Colonic mucosa (tissue), 4 donors: ENCODE data around the gene LARGE1. TPM values are rescaled to one million over a fixed set of nuclear protein-coding genes. Genes with fewer than 3 reads are reported as not detected.

ENCODE experiments used
- DNase-seq: peaks from one replicate; pipeline ENCODE4 v3.0.0-alpha.2; 2020
- H3K27ac ChIP-seq: fragments of 200-600 bp; one replicate; pipeline ENCODE4 v1.8.0; 2021
- H3K27me3 ChIP-seq: fragments of 200-600 bp; one replicate; pipeline ENCODE4 v1.8.0; 2021
- H3K36me3 ChIP-seq: fragments of 200-600 bp; one replicate; pipeline ENCODE4 v1.8.0; 2021
- H3K4me1 ChIP-seq: fragments of 200-600 bp; one replicate; pipeline ENCODE4 v1.8.0; 2021; ENCODE audit warnings: mild to moderate bottlenecking
- H3K4me3 ChIP-seq: fragments of 200-600 bp; one replicate; pipeline ENCODE4 v1.8.0; 2021
- H3K9ac ChIP-seq, 2 donors: one replicate each; pipeline ENCODE4 v1.7.0; 2013; ENCODE audit warnings: control low read depth in 2 of 2, low read depth in 2 of 2, low read length in 2 of 2
- H3K9me3 ChIP-seq: fragments of 200-600 bp; one replicate; pipeline ENCODE4 v1.8.0; 2021
- CTCF ChIP-seq: fragments of 200-600 bp; IDR thresholded peaks from one replicate; pipeline ENCODE4 v1.8.0; 2022; ENCODE audit warnings: antibody characterized with exemption, mild to moderate bottlenecking
- intact Hi-C: fragments of 100-400 bp; cut with DNase I; formaldehyde crosslinking; loops from one replicate; pipeline ENCODE4 v1.14.1; 2022
- total RNA-seq, 2 donors: library from RNA; stranded (reverse); fragmentation: NEBNext Ultra II Directional in 1 of 2; extraction: Animal tissue kit (Norgen Biotek cat#: 25700) in 1 of 2; gene quantifications; one replicate each; pipeline ENCODE4 v1.2.1, GENCODE V29; 2021
- donor health status: healthy.
- donor health status: DM: no; HTN: no; CAD: no.
- donor health status: DM: no; HTN: no; CAD: no.

LARGE1 gene
- total RNA-seq, 2 donors from 2014 or later: 45.2 to 46.5 TPM

GRCh38 chr22:33421859-33422258 lies 498.4 kb downstream of the LARGE1 start:
- no peak for DNase-seq
- Histone ChIP-seq H3K4me1 (no peaks in the 10 kb centered on the region), H3K4me3 (no peak overlapping the region), H3K9ac (no peak overlapping the region), H3K27ac (no peak overlapping the region), H3K36me3 (no peaks in the 10 kb centered on the region), H3K9me3 (no peaks in the 10 kb centered on the region), H3K27me3 (no peaks in the 10 kb centered on the region)
- intact Hi-C loops: no loop called here
- no peak for TF ChIP-seq CTCF

GRCh38 chr22:33418484-33418883 lies 501.8 kb downstream of the LARGE1 start:
- no peak for TF ChIP-seq CTCF
- intact Hi-C loops: no loop called here
- H3K4me1 ChIP-seq: no peaks in the 10 kb centered on the region

DNA sequence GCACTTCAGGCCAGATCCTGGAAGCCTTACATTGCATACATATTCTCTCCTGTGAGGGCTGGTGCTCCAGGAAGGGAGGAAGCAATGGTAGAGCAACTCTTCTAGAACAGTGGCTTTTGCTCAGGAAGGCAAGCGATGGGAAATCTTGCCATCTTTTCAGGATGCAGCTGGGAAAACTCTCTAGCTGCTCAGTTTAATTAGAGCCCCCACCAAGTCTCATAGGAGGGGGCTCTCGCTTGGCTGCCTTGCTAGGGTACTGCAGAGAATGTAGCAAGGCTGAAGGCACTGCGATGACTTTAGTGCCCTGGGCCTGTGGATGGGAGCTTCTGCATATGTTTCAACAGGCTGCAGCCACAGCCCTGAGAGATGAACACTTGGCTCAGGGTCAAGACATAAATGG lies 504.9 kb downstream of the LARGE1 start:
- no peak for TF ChIP-seq CTCF
- no peak overlapping the region for H3K9ac ChIP-seq
- intact Hi-C loops: no loop called here
- H3K9me3 ChIP-seq: no peaks in the 10 kb centered on the region
- H3K4me3 ChIP-seq: no peak overlapping the region
- H3K4me1 ChIP-seq: no peaks in the 10 kb centered on the region
- H3K27ac ChIP-seq: no peak overlapping the region
- no peaks in the 10 kb centered on the region for H3K36me3 ChIP-seq
- no peaks in the 10 kb centered on the region for H3K27me3 ChIP-seq
- DNase-seq: no peak

More at GRCh38 chr22:33418484-33418883, 501.8 kb downstream of the LARGE1 start:
- no peaks in the 10 kb centered on the region for H3K9me3 ChIP-seq
- H3K36me3 ChIP-seq: no peaks in the 10 kb centered on the region
- no peak overlapping the region for H3K4me3 ChIP-seq
- H3K27me3 ChIP-seq: no peaks in the 10 kb centered on the region
- no peak overlapping the region for H3K27ac ChIP-seq
- DNase-seq: no peak
- H3K9ac ChIP-seq: no peak overlapping the region

- Histone ChIP-seq H3K27ac (no peak overlapping the region), H3K36me3 (no peaks in the 10 kb centered on the region), H3K4me1 (no peaks in the 10 kb centered on the region), H3K9me3 (no peaks in the 10 kb centered on the region), H3K9ac (no peak overlapping the region), H3K4me3 (no peak overlapping the region), H3K27me3 (no peaks in the 10 kb centered on the region)
- no peak for TF ChIP-seq CTCF
- DNase-seq: no peak
- intact Hi-C loops: no loop called here
These were observed 511.2 kb downstream of the LARGE1 start for GRCh38 chr22:33409079-33409478.

GRCh38 chr22:33405194-33405593 lies 515.1 kb downstream of the LARGE1 start:
- H3K36me3 ChIP-seq: no peaks in the 10 kb centered on the region
- DNase-seq: no peak
- H3K9me3 ChIP-seq: no peaks in the 10 kb centered on the region
- H3K4me1 ChIP-seq: no peaks in the 10 kb centered on the region
- H3K9ac ChIP-seq: no peak overlapping the region
- intact Hi-C loops: no loop called here
- no peak overlapping the region for H3K4me3 ChIP-seq
- TF ChIP-seq CTCF: no peak
- H3K27me3 ChIP-seq: no peaks in the 10 kb centered on the region
- H3K27ac ChIP-seq: no peak overlapping the region

DNA sequence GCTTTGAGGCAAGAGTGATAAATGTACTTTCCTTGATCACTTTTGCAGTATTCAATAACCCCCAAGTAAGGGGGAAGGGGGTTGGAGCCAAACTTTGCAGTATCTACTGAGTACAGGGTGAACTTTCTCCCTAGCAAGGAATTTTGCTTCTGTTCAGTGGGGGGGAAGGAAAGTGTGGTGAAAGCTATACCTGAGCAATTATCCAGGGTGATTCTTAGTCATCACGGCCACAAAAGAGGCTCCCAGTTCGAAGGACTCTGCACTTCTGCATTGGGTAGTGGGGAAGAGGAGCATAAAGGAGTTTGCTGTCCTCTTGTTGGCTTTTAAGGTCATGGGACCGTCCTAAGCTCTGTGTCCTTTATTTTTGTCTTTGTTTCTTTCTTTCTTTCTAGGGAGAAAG lies 515.6 kb downstream of the LARGE1 start:
- Histone ChIP-seq H3K9ac (no peak overlapping the region), H3K27me3 (no peaks in the 10 kb centered on the region), H3K27ac (no peak overlapping the region), H3K4me3 (no peak overlapping the region), H3K36me3 (no peaks in the 10 kb centered on the region), H3K9me3 (no peaks in the 10 kb centered on the region), H3K4me1 (no peaks in the 10 kb centered on the region)
- no peak for TF ChIP-seq CTCF
- intact Hi-C loops: no loop called here
- DNase-seq: no peak
